HG03575 (cell line): ENCODE results near the gene CPO.

Experiments used
- ATAC-seq: cut with Tn5 transposase; IDR thresholded peaks from one replicate; pipeline ENCODE4 v1.9.1; 2021; ENCODE audit not compliant: unreplicated experiment, insufficient number of reproducible peaks, low FRiP score; ENCODE audit errors: extremely low read depth

CPO gene

DNA sequence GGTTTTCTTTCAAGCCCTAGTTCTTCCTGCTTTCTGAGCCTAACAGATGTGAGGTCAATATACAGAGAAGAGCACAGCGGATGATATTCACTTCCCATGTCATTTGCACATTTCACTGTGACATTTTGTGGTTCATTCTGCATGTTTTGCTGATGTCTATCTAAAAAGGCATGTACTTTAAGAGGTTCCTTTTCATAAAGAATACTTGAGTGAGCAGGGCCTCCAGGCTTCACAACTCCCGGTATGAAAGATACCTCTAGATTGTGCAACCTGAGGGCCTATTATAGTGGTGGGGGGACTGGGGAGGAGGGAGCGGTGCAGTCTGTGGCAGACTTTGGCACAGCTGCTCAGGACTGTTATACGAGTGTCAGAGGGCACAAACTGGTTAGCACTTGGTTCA, 54.6 kb downstream of the CPO start:
- no peak for ATAC-seq

GRCh38 chr2:206996556-206997065, 57.3 kb downstream of the CPO start:
- no peak for ATAC-seq

- no peak for ATAC-seq
These were observed 69.0 kb downstream of the CPO start for GRCh38 chr2:207008105-207008990.

DNA sequence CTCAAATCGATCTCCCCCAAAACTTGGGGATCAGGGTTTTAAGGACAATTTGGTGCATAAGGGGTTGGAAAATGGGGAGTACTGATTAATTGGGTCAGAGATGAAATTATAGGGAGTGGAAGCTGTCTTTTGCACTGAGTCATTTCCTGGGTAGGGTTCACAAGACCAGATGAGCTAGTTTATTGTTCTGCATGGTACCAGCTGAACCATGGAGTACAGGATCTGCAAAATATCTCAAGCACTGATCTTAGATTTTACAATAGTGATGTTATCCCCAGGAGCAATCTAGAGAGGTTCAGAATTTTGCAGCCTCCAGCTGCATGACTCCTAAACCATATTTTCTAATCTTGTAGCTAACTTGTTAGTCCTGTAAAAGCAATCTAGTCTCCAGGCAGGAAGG, 73.1 kb downstream of the CPO start:
- no peak for ATAC-seq

DNA sequence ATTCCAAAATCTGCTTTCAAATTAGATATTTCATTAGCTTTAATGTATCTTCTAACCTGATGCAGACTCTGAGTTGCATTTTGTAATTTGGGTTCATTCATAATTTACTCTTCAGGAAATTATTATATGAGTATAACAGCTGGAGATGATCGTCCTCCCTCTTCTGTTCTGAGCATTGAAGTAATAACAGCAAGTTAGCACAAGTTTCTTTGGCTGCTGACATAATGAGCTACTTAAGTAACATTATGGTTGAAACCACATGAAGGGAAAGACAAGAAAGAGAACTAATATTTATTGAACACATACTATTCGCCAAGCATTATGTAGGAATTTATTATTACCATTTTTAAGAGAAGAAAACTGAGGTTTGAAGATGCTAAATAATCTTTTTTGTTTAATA, 75.1 kb downstream of the CPO start:
- no peak for ATAC-seq

DNA sequence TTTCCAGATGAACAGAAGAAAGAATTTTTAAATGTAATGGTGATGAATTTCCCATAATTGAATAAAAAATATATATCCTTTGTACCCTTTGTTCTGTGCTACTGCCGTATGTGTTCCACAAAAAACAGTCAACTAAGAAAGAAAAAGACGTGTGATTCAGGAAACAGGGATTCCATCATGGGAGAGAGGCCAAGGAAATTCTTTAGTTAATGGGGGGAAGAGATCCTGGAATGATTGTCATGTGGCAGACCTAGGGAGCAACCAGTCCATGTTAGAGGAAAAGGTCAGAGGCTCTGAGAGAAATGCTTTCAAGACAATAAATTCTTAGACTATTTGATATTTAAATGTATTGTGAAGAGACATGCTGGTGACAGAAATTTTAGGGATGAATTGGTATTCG, 76.6 kb downstream of the CPO start:
- ATAC-seq: no peak
